HG02885 (cell line): ENCODE data around the gene SERGEF.

ENCODE experiments used
- ATAC-seq: cut with Tn5 transposase; IDR thresholded peaks from one replicate; pipeline ENCODE4 v1.9.1; 2021; ENCODE audit warnings: mild to moderate bottlenecking; ENCODE audit not compliant: unreplicated experiment, poor library complexity

The SERGEF gene

GRCh38 chr11:17954395-17955252, 58.2 kb downstream of the SERGEF start:
- no peak for ATAC-seq

DNA sequence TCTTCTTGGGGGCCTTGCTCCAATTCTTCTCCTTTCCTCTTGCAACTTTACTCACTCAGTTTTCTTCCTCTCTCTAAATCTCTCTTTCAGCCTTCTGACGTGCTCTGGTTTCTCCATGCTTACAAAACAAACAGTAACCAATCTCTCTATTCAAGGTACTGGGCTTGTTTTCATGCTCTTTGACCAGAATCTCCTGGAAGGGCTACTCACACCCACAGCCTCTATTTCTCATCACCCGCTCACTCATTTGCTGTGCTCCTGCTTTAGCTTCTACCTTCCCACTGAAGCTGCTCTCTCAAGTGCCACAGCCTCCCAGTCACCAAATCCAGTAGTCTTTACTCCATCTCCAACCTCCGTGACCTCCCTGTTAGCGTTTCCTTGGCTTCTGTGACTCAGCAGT, 60.4 kb downstream of the SERGEF start:
- ATAC-seq, result no peak

DNA sequence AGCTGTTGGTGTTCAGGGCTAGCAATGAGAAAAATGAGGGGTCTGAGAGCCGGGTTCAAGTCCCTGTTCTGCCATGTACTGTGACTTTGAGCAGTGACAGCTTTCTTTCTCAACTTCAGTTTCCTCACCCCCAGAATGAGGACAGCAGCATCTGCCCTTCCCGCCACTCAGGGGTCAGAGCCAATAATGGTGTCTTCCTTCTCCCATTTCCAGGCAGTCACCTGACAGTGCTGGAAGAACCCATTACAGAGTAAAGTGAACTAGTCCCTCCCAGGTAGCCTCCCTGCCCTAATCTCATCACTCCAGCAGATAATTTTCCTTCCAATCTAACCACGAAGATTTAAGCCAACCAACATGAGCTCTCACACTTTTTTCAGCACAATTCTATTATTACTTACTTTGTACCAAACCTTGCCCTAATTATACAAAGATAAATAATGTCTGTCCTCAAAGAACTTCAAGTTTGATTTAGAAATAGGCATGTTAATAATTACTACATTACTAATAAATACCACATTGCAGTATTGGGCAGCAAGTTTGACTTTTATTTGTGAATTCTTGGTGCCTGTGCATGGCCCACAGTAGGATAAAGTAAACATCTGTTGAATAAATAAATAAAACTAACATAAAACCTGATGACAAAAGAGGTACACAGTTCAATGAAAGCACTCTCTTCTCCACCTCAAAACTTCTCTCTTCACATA, 61.0 kb downstream of the SERGEF start:
- ATAC-seq, result no peak

GRCh38 chr11:17950644-17951043, 62.2 kb downstream of the SERGEF start:
- no peak for ATAC-seq

GRCh38 chr11:17948296-17948695, 64.6 kb downstream of the SERGEF start:
- no peak for ATAC-seq

- no peak for ATAC-seq
Observed at GRCh38 chr11:17939542-17939941, 73.3 kb downstream of the SERGEF start.

GRCh38 chr11:17936790-17937189, 76.1 kb downstream of the SERGEF start:
- ATAC-seq, result no peak

DNA sequence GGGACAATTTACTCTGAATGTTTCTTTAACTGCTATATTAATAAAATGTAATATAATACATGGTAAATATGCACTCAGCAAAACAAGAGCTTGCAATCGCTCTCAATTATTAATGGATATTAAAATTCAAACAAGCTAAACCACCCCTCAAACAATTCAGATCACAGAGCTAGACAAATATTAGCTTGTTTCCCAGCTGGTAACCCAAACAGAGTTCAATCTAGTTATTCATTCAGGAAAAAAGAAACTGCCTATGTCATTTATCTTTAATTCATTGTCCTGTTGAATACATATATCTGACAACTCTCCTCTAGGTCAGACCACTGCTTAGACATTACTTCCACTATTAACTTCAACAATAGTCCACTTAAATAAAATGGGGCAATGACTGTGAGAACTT, 78.7 kb downstream of the SERGEF start:
- no peak for ATAC-seq

- ATAC-seq, result no peak
Observed at GRCh38 chr11:17933708-17934107, 79.1 kb downstream of the SERGEF start.

DNA sequence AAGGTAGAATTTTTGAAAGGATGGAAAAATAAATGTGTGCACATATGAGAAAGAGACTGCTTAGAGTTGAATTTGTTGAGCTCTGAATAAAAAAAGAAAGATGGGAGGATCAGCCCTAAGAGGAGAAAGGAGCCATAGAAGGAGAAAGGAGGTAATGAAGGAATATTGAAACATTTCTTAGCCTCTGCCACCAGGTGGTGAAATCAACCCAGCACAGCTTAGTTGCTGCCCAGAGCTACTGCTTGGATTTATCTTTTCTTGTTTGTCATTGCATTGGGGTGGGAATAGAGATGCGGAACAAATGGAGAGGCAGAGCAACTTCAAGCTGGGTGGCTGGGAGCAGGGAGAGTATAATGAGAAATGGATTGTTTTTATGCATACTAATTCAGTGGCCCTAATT, 80.4 kb downstream of the SERGEF start:
- ATAC-seq, result no peak

DNA sequence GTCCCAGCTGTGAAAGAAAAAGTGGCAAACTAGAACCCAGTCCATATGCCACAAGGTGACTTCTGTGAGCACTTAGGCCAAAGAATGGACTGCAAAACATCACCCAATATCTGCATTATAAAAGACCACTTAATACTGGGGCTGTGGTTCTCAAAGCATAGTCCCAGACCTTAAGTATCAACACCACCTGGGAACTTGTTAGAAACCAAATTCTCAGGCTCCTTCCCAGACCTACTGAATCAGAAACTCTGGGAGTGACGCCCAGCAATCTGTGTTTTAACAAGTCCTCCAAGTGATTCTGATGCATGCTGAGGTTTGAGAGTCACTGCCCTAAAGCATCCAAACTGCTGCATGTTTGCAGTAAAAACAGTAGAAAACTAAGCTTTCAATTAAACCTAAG, 81.3 kb downstream of the SERGEF start:
- no peak for ATAC-seq

GRCh38 chr11:17930544-17931125, 82.2 kb downstream of the SERGEF start:
- no peak for ATAC-seq

GRCh38 chr11:17929171-17929570, 83.7 kb downstream of the SERGEF start:
- ATAC-seq, result no peak

DNA sequence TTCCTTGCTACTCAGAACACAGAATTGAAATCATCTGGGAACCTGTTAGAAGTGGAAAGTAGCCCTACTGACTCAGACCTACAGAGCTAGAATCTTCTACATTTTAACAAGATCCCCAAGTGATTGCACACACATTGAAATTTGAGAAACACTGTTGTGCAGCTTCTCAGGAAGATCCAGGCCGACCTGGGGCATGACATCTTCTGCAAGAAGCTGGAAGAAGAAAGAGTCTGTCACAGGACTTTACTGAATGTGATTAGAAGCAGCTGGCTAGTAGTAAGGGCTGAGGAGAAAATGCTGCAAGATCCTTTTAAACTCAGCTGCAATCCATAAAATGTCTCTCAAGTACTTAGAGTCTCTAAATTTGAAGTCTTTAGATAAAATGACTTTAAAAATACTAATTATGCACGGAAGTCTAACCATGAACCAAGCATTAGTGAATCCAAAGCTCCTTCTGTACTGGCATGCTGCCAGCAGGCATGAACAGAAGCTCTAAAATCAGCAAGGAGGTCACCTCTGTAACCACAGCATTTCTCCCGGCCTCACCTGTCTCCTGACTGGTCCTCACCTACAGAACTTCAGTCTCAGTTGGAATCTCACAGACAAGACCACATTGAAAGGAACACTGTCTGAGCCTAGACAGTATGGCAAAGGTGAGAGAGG, 85.0 kb downstream of the SERGEF start:
- ATAC-seq, result no peak

DNA sequence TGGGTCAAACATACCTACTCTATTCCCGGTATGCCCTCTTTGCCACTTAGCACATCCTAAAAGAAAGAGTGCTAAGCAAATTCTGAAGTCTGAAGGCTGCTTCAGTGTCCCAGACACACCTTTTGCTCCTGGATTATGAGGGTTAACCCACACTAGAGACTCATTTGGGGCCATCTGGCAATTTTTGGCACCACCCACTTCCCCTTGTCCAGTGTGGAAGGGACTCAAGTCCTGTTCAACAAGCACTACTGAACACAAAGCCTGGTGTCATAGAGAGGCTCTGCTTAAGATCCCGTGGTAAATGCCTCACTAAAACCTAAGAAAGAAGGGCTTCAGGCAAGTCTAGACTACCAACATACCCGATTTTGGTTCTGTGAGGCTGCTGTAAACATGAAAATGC, 85.8 kb downstream of the SERGEF start:
- ATAC-seq, result no peak

- ATAC-seq, result no peak
Observed at GRCh38 chr11:17924713-17925112, 88.1 kb downstream of the SERGEF start.

GRCh38 chr11:17923217-17923616, 89.6 kb downstream of the SERGEF start:
- ATAC-seq, result no peak

- no peak for ATAC-seq
Observed at GRCh38 chr11:17922416-17922788, 90.4 kb downstream of the SERGEF start.

GRCh38 chr11:17921659-17922415, 91.0 kb downstream of the SERGEF start:
- ATAC-seq, result no peak

DNA sequence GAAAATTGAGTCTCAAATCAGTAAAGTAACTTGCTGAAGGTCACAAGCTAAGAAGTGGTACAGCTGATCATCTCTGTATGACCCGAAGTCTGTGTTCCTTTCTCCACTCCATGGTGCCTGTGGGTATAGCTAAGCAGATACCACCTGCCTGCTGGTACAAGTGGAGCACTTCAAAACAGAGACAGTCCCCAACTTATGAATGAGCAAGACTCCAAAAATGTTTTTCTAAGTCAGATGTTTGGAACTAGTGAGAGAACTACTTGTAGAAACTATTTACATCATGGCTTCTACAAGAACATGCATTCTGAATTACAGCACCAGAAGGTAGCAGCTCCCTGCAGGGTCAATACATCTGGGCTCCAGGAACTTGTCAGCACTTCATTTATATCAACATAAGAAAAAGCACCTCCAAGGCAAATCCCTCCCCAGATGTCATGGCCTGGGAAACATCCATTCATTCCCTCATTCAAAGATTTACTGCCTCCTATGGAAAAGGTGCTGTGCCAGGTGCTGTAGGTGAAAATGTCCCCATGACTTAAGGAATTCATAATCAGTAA, 94.7 kb downstream of the SERGEF start:
- no peak for ATAC-seq
